NK-92 (cell line): Measurements from ENCODE around the gene CLDN6.
"Not testable (repeated sequence)": the region's sequence is repeated elsewhere in the genome, so short reads cannot be mapped to it uniquely, and the experiment has no call there.

Source experiments
- DNase-seq: peaks from one replicate; lab custom pipeline; 2025; ENCODE audit not compliant: unreplicated experiment; lab: John Stamatoyannopoulos, UW

The CLDN6 gene, protein sequence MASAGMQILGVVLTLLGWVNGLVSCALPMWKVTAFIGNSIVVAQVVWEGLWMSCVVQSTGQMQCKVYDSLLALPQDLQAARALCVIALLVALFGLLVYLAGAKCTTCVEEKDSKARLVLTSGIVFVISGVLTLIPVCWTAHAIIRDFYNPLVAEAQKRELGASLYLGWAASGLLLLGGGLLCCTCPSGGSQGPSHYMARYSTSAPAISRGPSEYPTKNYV

DNA sequence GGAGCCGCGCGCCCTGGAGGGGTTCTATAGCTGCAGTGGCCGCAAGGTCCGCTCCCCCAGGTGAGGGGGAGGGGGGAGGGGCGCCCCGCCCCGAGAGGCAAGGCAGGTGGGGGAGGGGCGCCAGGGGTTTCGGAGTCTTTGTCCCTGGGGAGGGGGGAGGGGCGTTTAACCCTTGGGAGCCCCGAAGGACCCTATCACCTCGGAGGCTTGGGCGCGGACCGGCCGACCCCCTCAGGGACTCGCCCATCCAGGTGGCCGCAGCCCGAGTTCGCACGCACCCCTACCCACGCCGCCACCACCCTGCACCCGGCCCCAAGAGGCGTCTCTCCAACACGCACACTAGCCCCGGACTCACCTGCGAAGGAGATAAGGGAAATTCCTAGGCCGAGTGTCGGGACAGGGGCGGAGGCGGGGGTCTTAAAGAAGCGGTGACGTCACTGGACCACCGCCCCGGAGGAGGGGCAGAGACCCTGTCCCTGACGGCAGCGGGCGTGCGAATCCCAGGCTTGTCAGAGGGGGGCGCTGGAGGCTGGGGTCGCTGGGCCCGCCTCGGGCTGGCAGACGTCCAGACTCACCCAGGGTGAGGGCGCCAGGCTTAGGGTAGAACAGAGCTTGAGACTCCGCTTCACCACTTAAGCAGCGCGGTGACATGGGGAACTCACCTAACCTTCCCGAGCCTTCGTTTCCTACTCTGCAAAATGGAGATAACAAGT lies at the start of gene CLDN6:
Gene CLDN6 (minus strand): TSS at position 390 of the 713 bp plus-strand sequence. CDS start 2,162 bp downstream, outside the sequence.
- no peak for DNase-seq

DNA sequence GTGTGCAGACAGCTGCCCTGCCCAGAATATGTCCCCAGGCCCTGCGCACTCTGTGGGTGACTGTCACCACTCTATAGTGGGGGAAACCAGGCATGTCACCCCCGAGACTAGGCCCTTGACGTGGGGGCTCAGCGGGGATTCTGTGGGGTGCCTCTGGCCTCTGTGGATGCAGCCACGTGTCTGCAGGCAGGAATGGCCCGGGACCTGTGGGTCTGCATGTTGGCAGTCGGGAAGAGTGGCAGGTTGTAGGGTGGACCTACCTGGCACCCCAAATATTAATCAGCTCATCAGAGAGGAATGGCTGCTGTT lies 48.4 kb upstream of the CLDN6 start:
- DNase-seq, result no peak

DNA sequence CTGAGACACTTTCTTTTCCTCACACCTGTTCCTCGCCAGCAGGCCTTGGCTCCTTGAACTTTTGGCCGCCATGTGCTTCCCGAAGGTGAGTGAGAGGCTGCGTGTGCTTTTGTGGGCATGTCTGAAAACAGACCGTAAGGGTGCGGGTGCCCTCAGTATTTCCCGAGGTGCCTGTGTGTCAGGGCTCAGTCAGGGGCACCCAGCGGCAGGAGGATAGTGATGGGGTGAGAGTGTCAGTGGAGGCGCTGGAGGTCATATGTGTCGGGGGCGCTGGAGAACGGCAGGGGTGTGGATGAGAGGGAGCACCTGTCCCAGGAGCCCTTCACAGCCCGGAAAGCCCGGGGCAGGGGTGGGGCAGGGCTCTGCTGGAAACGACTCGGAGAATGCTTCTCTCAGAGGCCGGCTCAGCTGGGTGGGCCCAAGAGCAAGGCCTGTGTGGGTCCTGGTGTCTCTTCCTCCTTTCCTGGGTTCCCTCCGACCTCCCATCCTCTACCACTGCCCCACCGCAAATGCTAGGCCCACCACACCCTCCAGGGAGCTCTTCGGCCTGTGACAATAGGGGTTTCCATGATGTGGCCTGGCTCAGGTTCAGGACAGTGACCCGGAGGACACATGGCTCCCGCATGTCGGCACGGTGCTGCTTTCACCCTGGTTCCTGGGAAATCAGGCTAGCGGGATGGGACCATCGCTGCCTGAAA lies 47.9 kb upstream of the CLDN6 start:
- DNase-seq, result no peak

DNA sequence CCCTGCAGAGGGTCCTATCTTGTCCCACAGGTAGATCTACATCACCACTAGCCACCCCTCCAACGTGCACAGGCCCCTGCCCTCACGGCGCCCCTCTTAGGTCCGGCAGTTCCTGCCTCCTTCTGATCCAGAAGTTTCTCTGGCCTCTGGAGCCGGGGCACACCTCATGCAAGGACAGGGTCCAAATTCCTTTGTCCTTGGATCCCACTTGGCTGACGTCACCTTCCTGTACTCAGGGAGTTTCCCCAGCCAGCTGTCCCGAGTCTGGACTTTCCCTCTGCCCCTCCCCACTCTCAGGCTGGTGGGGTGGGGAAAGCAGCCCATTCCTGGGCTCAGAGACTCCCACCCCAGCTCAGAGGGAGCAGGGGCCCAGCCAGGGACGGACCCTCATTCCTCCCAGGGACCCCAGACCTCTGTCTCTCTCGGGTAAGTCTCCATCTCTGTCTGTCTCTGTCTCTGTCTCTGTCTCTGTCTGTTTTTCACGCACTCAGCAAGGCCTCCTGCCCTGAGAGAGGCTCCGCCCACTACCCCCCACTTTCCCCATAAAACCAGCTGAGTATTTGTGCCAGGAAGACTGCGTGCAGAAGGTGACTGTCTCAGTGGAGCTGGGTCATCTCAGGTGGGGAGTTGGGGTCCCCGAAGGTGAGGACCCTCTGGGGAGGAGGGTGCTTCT lies 47.2 kb upstream of the CLDN6 start, which contains the start of gene IL32:
Gene IL32 (plus strand): TSS at position 572 of the 673 bp plus-strand sequence. CDS start 172 bp downstream, outside the sequence.
- DNase-seq, result no peak

DNA sequence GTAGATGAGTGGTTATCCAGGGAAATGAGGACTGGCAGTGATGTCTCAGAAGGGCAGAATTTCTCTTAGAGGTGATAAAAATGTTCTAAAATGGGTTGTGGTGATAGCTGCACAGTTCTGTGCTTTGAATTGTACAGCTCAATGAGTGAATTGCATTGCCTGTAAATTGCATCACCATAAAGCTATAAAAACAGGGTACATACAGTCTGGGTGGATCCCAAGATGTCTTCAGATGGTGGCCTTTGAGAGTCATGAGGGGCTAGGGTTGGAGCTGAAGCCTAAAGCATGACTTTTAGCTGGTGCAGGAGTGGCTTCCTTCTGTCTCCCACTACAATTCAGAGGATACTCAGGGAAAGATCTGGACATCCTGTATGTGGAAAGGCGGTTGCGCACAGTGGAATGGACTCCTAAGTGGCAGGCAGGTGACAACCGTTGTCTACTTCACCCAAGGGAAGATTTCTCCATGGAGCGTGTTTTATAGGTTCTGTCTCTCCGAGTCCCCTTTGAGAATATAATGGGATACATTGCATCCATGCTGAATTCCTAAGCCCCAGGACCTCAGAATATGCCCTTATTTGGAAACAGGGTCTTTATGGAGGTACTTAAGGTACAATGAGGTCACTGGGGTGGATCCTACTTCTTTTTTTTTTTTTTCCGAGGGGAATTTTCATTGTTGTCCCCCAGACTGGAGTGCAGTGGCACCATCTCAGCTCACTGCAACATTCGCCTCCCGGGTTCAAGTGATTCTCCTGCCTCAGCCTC lies 45.8 kb upstream of the CLDN6 start:
- no peak for DNase-seq

DNA sequence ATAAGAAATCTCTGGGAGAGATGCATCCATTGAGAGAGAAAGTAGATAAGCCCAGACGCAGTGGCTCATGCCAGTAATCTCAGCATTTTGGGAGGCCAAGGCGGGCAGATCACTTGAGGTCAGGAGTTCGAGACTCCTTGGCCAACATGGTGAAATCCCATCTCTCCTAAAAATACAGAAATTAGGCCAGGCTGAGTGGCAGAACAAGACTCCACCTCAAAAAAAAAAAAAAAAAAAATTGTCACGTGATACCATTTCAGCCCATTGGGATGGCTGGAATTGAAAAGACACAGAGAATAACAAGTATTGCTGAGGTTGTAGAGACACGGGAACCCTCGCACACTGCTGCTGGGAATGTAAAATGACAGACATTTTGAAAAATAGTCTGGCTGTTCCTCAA lies 44.6 kb upstream of the CLDN6 start:
- DNase-seq, result no peak

DNA sequence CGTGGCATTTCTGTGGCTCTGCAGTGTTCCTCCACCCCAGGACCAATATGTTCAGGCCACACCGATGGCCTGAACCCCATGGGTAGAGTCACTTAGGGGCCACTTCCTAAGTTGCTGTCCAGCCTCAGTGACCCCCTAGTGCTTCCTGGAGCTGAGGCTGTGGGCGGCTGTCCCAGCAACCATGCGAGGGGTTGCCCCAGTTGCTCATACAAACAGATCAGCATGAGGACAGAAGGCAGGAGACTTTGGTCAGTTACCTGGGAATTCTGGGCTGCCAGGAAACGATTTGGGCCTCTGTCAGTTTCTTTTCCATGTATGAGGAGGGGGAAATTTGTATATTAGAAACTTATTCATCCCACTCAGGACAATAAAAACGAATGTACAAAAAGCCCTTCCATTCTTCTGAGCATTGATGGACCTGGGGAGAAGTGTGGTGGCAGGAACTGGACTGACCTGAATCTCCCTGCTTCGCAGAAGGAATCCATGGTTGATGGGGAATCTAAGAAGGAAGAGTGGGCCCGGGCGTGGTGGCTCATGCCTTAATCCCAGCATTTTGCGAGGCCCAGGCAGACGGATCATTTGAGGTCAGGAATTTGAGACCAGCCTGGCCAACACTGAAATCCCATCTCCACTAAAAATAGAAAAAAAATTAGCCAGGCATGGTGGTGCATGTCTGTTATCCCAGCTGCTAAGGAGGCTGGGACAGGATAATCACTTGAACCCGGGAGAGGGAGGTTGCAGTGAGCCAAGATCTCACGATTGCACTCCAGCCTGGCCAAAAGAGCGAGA lies 42.5 kb upstream of the CLDN6 start:
- no peak for DNase-seq

DNA sequence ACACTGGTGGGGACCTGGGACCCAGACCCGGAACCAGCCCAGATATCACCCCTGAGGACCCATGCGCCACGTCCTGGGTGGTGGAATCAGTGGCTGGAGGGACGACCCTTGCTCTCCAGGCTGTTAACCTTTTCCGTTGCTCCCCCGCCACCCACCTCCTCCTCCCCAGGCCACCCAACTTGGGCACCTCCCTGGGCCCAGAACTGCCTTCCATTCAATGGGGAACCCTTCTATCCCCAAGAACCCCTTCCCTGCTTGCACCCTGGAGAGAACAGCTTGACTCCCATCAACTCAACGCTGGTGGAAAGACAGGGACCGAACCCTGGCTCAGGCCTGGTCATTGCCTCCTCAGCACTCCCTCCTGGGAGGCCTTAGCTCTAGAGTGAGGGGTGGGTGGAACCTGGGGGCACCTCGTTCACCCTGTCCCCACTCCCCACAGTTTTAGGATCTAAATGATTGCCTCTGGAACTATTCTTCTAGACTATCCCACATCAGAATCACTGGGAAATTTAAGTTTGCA lies 41.8 kb upstream of the CLDN6 start:
- DNase-seq, result no peak

DNA sequence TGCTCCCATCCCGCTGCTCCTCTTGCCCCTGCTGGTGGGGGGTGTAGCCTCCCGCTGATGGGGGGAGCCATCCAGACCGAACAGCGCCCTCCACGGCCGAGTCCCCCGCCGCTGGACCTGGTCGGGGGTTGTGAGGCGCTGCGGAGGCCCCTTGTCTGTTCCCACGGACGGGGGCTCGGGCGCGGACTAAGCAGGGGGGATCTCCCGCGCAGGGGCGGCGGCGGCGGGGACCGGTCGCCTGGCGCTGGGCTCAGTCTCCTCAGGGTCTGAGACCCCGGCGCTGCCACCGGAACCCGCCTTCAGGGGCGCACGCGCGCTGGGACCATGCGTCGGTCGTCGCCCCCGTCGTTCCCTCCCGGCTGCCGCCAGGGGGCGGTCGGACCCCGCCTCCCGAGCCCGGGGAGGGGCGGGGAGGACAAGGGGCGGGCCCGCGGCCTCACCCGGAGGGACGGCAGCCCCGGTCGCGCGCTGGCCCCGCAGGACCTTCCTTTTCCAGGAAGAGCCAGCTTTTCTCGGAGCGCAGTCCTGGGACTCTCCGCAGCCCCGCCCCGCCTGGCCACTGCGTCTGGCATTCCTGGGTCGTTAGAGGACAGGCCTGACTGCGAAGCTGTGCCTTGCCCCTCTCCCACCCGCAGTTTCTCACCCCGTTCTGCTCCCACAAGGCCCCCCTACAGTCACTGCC lies 41.2 kb upstream of the CLDN6 start:
- no peak for DNase-seq

DNA sequence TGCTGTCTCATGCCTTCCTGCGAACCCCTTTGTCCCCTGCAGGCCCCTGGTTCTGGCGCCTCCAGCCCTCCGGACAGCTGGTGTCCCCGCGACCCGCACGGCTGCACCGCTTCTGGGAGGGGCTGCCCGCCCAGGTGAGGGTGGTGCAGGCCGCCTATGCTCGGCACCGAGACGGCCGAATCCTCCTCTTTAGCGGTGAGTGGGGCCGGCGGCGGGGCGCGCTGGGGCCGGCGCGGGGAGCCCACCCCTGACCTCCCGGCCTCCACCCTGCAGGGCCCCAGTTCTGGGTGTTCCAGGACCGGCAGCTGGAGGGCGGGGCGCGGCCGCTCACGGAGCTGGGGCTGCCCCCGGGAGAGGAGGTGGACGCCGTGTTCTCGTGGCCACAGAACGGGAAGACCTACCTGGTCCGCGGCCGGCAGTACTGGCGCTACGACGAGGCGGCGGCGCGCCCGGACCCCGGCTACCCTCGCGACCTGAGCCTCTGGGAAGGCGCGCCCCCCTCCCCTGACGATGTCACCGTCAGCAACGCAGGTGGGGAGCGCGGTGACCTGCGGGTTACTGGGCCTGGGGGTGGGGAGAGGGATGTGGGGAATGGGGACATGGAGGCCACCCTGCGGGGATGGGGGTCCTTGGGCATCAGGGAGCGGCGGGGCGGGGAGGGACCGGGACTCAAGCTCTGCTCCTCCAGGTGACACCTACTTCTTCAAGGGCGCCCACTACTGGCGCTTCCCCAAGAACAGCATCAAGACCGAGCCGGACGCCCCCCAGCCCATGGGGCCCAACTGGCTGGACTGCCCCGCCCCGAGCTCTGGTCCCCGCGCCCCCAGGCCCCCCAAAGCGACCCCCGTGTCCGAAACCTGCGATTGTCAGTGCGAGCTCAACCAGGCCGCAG lies 40.4 kb upstream of the CLDN6 start:
- no peak for DNase-seq

DNA sequence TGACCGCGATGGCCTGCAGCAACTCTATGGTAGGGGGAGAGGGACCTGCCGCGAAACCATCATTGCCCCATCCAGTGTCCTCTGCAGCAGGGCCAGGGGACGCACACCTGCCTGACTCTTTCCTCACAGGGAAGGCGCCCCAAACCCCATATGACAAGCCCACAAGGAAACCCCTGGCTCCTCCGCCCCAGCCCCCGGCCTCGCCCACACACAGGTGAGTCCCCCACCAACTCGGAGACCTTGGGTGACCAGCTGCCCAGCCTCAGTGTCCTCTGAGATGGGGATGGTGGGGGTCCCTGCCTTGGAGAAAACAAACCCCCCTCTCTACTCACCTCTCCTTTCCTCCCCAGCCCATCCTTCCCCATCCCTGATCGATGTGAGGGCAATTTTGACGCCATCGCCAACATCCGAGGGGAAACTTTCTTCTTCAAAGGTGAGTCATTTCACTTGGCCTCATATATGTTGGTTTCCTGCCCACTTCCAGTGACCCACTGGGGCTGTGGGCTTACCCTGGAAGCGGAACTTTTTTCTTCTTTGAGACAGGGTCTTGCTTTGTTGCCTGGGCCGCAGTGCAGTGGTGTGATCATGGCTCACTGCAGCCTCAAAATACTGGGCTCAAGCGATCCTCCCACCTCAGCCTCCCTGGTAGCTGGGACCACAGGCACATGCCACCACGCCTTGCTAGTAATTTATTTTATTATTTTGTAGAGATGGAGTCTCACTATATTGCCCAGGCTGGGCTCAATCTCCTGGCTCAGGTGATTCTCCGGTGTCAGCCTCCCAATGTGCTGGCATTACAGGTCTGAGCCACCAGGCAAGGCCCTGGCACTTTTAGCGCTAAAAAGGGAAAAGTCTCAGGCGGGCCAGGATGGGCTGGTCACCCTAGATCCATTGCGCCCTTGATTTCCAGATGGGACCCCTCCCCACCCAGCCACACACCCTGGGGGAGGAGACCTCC lies 39.5 kb upstream of the CLDN6 start:
- no peak for DNase-seq

DNA sequence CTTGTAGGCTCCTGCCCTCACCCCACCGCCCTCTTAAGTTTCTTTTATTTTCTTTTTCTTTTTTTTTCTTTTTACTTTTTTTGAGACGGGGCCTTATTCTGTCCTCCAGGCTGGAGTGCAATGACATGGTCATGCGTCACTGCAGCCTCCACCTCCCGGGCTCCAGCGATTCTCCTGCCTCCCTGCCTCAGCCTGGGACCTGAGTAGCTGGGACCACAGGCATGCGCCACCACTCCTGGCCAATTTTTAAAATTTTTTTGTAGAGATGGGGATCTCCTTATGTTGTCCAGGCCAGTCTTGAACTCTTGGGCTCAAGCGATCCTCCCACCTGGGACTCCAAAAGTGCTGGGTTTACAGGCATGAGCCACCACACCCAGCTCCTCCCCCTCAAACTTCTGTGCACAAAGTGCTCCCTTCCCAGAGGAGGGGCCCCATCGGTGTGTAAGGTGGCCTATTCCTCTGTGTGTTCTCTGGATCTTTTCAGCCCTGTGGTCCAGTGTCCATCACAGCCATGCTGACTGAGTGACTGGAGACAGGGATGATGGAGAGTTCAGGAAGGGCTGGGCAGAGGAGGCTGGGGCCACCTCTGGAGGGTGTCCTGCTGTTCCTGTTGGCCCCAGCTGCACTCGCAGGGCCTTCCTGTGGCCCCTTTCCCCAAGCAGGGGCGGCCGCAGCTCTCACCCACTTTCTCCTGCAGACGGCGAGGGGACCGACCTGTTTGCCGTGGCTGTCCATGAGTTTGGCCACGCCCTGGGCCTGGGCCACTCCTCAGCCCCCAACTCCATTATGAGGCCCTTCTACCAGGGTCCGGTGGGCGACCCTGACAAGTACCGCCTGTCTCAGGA lies 38.6 kb upstream of the CLDN6 start:
- no peak for DNase-seq

DNA sequence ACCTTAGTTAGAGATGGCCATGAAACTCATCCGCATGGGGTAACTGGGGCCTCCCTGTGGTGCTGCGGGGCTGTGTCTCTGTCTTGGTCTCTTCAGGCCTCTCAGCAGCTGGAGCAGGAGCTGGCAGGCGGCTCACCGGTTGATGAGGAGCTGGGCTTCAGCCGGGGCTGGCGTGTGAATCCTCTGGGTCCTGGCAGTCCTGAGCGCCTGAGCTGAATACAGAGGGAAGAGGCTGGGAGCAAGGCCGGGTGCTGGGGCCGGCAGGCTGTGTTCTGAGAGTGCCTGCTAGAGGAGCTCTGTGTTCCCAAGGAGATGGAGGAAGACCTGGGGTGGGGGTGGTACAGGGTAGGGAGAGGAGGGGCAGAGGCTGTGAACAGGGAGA lies 37.7 kb upstream of the CLDN6 start:
- DNase-seq, result not testable (repeated sequence)

DNA sequence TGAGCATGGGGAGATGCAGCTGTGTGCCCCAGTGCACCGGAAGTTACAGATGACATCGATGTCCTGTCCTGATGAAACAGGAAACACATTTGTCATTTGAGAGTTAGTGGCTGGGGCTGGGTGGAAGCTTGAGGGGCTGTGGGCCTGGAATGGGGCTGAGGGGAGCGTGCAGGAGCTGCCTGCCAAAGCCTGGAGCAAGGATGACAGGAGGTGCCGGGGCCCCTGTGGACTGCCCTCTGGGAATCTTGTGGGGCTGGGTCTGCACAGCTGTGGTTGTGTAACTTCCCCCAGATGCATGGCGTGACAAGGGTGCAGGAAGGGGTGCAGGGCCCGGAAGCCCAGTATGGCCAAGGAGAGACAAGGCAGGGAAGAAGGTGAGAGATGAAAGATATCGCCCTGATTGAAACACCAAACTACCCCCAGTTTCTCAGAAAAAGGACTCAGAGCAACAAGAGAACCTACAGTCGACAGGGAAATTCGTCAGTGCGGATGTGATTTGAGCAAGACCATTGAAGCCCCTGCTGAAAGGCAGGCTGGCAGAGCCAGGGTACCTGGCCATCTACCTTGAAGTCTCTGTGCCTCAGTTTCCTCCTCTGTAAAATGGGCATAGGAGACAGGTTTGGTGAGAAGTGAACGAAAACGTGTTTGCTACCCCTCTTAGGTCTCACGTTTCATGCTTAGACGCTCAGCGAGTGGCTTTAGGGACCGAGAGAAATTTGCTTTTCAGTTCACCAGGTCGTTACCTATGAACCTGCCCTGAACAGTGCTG lies 37.2 kb upstream of the CLDN6 start:
- DNase-seq, result no peak

DNA sequence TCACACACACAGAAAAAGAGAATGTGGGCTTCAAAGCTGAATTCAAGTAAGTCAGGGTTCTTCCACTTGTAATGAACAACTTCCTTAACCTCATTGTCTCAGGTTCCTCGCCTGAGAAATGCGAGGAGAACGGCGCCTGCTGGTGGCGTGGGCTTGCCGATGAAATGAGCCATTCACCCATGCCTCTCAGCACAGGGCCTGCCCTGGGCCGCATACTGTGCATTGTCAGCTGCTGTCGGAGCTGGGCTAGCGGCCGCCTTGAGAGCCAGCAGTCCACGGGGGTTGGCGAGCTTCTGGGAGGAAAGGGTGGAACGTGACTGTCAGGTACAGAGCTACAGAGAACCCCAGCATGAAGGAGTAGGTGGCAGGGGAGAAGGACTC lies 35.3 kb upstream of the CLDN6 start:
- not testable (repeated sequence) for DNase-seq
